GM18867 (cell line): ENCODE results near the gene MSL2.
"Not testable (repeated sequence)": the region's sequence is repeated elsewhere in the genome, so short reads cannot be mapped to it uniquely, and the experiment has no call there.

Experiments used
- ATAC-seq: cut with Tn5 transposase; IDR thresholded peaks from one replicate; pipeline ENCODE4 v1.9.1; 2021; ENCODE audit warnings: mild to moderate bottlenecking, moderate library complexity; ENCODE audit not compliant: unreplicated experiment

MSL2 gene

DNA sequence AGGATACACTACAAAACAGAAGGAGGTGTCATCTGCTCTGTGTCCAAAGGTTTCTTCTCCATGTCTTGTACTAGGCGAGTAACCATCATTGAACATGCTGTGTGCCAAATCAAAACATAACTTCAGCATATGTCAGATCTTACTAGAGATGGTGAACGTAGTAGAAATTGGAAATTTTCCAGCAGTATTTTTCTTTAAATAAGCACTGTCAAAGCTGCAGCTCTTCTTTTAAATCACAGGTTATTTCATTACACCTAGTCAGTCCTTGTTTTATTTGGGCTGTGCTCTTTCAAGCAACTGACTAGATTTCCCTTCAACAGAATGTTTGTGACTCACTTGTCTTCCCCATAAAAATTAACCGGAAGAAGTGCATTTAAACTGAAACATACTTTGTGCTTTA lies 46.5 kb downstream of the MSL2 start:
- no peak for ATAC-seq

DNA sequence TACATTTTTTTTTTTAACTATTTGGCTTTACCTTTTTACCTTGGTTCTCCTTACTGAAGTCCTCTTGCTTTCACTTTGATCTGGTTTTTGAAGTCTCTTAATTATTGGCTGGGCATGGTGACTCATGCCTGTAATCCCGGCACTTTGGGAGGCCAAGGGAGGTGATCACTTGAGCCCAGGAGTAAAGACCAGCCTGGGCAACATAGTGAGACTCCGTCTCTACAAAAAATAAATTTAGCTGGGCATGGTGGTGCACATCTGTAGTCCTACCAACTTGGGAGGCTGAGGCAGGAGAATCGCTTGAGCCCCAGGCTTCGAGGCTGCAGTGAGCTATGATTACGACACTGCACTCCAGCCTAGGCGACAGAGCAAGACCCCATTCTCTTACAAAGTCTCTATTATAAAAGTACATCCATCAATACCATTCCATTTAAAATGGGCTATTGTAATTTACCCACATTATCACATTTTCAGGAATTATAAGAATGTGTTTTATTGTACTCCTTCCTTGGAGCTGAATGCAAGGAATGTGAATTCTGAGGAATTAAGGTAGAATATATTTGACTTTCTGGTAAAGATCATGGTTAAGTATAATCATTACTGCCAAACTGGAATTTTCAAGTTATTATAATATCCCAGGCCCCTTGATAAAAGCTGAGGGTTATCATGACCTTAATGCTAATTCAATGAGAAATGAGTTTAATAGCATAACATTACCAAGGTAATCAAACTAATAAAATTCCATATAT lies 49.0 kb downstream of the MSL2 start:
- ATAC-seq, result no peak

DNA sequence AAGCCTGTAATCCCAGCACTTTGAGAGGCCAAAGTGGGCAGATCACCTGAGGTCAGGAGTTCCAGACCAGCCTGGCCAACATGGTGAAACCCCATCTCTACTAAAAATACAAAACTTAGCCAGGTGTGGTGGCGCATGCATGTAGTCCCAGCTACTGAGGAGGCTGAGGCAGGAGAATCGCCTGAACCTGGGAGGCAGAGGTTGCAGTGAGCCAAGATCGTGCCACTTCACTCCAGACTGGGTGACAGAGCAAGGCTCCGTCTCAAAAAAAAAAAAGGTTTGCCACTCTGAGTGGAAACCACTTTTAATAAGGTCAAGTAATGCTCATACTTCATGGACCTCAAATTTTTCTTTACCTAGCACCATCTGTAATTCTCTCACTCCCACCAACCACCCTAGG lies 51.7 kb downstream of the MSL2 start:
- not testable (repeated sequence) for ATAC-seq

DNA sequence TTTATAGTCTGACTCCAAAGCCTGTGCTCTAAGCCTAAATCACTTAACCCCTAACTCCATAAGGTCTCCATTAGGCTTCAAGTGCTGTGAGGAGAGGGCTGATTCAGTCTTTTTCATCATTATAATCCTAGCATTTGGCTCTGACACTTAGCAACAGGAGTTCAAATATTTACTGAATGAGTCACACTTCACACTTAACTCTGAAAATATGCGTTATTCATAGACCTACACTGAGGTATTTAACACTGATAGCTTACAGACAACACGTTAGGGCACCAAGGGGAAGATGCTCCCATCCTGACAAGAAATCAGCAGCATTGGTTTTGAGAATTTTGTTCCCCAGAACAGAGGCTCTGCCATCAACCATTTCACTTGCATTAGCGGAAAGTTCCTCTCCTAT lies 53.5 kb downstream of the MSL2 start:
- ATAC-seq, result no peak

DNA sequence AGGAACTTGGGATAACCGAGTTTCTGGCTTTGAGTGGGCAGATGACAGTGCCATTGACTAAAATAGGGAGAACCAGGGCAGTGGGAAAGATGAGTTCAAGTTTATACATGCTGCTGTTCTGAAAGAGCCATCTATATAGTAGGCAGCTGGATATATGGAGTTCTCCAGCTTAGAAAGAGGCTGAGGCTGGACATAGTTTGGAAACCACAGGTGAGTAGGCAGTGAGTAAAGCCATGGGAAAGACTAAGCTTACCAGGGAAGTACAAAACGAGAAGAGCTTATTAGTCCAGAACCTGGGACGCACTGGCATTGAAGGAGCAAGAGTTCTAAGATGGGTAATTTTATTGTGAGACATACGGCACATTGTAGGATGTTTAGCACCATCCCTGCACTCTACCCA lies 54.2 kb downstream of the MSL2 start:
- ATAC-seq, result no peak

DNA sequence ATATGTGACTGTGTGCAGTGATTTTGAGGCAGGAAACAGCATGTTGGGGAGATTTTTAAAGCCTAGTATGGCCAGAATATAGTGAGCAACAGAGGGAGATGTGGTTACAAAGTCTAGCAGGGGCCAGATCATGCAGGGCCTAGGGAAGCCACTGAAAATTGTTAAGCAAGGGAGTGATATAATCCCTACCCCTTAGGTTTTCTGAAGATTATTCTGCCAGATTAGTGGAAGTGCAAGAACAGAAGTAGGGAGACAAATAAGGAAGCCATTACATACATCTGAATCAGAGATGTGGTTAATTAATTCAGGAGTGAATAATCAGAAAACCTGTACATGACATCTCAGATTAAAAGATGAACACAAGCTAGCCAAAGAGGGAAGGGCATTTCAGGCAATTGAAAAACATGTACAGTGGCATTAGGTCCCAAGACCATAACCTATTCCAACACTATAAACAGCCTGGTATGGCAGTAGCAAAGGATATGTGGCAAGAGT lies 54.8 kb downstream of the MSL2 start:
- no peak for ATAC-seq

DNA sequence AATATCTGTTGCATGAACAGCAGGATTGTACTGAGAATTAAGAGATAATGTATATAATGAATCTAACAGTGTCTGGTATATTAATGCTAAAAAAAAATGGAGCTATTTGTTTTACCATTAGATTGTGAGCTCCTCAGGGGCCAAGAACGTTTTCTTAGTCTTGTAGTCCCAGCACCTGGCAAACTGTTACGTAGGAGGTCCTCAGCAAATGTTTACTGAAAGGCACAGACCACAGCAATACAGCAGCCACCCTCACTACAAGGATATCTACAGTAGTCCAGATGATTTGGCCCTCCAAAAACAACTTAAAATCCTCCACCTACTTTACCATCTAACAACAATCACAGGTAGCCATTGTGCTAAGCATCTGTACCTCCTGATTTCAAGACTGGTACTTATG lies 59.7 kb downstream of the MSL2 start:
- ATAC-seq, result no peak

DNA sequence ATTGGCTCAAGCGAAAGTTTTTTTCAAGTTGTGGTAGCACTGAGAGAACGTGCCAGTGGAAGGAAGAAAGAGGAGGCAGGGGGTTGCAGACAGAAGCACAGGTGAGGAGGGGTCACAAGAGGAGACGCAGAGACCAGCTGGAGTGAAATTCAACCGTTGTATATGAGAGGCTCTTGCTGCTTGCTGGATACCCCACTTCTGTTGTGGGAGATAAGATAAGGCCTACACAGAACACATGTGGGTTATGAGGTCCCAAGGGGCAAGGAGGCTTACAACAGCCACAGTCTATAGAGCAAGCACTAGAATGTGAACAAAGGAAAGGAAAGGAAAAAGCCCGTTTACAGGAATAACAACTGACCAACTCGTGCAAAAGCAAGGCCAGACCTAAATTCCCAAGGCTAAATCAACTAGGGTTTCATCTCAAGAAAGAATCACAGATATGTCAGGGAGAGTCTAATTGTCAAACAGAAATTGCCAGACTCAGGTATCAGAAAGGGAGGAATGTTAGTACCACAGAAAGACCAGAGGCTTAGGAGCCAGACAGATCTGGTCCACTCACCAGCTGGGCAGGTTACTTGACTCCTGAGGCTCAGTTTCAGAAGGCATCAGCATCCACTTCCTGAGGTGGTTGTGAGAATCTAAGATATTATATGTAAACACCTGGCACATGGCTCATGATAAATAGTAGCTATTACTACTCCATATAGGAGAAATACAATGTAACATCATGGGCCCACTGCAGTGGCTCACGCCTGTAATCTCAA lies 60.9 kb downstream of the MSL2 start:
- ATAC-seq, result peak; percentile 45

DNA sequence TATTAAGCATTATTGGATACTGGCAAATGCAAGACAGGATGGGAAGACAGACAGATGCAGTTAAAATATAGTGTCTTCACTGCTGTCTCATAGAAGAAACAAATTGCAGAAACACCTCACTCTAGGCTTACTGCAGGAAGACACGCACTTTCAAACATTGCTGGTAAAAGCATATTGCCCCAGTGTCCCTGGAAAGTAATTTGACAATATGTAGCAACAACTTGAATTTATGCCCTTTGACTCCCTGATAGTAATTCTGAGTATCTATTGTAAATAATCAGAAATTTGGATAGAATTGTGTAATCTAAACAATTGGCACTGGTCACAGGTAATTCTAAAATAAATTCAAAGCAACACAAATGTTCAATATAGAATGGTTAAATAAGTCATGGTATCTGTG lies 62.0 kb downstream of the MSL2 start:
- no peak for ATAC-seq

DNA sequence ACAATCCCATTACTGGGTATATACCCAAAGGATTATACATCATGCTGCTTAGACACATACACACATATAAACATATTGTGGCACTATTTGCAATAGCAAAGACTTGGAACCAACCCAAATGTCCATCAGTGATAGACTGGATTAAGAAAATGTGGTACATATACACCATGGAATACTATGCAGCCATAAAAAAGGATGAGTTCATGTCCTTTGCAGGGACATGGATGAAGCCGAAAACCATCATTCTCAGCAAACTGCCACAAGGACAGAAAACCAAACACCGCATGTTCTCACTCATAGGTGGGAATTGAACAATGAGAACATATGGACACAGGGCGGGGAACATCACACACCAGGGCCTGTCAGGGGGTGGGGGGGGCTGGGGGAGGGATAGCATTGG lies 64.5 kb downstream of the MSL2 start:
- not testable (repeated sequence) for ATAC-seq

DNA sequence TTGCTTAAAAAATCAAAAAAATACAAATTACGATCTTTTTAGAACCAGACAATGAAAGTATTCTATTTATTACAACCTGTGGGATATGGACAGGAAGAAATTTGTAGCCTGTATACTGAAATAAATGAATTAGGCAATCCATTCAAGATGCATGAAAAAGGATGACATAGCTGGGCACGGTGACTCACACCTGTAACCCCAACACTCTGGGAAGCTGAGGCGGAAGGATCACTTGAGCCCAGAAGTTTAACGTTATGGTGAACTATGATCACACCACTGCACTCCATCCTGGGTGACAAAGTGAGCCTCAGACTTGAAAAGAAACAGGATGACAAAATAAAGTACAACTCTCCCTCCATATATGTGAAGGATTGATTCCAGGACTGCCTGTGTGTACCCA lies 74.1 kb downstream of the MSL2 start:
- ATAC-seq, result no peak

DNA sequence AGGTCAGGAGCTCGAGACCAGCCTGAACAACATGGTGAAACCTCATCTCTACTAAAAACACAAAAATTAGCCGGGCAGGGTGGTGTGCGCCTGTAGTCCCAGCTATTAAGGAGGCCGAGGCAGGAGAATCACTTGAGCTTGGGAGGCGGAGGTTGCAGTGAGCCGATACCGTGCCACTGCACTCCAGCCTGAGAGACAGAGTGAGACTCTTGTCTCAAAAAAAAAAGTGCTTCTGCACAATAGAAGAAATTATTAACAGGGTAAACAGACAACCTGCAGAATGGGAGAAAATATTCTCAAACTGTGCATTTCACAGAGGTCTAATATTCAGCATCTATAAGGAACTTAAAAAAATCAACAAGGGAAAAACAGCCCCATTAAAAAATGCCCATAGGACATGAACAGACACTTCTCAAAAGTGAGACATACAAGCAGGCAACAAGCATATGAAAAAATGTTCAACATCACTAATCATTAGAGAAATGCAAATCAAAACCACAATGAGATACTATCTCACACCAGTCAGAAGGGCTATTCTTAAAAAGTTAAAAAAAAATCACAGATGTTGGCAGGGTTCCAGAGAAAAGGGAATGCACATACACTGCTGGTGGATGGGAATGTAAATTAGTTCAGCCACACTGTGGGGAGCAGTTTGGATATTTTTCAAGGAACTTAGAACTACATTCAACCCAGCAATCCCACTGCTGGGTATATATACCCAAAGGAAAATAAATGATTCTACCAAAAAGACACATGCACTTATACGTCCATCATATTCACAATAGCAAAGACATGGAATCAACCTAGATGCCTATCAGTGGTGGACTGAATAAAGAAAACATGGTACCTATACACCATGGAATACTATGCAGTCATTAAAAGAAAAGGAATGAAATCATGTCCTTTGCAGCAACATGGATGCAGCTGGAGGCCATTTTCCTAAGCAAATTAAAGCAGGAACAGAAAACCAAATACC lies 75.5 kb downstream of the MSL2 start:
- peak; percentile 81 for ATAC-seq

DNA sequence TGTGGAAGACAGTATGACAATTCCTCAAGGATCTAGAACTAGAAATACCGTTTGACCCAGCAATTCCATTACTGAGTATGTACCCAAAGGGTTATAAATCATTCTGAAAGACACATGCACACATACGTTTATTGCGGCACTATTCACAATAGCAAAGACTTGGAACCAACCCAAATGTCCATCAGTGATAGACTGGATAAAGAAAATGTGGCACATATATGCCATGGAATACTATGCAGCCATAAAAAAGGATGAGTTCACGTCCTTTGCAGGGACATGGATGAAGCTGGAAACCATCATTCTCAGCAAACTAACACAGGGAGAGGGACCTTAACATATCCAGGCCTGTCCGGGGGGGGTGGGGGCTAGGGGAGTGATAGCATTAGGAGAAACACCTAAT lies 76.4 kb downstream of the MSL2 start:
- ATAC-seq, result not testable (repeated sequence)

DNA sequence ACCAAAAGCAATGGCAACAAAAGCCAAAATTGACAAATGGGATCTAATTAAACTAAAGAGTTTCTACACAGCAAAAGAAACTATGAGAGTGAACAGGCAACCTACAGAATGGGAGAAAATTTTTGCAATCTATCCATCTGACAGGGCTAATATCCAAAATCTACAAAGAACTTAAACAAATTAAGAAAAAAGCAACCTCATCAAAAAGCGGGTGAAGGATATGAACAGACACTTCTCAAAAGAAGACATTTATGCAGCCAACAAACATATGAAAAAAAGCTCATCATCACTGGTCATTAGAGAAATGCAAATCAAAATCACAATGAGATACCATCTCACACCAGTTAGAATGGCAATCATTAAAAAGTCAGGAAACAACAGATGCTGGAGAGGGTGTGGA lies 76.8 kb downstream of the MSL2 start:
- not testable (repeated sequence) for ATAC-seq

DNA sequence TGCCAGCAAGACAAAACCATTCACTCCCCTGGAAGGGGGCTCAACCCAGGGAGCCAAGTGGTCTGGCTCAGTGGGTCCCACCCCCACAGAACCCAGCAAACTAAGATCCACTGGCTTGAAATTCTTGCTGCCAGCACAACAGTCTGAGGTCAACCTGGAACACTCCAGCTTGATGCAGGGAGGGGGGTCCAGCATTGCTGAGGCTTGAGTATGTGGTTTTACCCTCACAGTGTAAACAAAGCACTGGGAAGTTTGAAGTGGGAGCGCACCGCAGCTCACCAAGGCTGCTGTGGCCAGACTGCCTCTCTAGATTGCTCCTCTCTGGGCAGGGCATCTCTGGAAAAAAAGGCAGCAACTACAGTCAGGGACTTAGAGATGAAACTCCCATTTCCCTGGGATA lies 81.7 kb downstream of the MSL2 start:
- no peak for ATAC-seq

DNA sequence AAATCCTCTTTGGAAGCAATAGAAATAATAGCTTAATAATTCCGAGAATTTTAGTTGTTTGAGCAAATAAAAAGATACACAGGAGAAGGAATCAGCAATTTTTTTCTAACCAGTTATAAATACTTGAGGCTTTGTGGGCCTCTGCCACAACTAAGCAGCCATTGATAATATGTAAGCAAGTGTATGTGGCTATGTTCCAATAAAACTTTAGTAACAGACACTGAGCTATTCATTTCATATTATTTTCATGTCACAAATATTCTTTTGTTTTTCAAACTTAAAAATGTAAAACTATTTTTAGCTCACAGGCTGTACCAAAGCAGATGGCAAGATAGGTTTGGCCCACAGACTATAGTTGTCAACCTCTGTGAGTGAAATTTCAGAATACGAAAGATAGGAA lies 85.7 kb downstream of the MSL2 start:
- ATAC-seq, result no peak

DNA sequence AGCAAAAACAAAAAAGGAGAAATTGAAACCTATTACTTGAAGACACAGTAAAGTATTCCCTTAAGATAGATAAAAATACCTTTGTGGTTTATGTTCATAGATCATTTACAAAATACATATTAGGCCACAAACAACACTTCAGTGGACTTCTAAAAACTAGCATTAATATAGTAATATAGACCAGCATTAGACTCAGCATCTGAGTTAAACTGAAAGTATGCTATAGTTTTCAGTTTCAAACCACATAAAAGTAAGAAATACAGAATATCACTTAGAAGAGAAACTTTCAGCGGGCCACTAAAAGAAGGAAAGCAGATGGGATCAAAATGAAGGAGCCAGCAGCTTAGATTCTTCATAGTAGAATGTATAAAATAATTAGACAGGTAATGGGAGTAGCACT lies 86.6 kb downstream of the MSL2 start:
- ATAC-seq, result peak; percentile 95

DNA sequence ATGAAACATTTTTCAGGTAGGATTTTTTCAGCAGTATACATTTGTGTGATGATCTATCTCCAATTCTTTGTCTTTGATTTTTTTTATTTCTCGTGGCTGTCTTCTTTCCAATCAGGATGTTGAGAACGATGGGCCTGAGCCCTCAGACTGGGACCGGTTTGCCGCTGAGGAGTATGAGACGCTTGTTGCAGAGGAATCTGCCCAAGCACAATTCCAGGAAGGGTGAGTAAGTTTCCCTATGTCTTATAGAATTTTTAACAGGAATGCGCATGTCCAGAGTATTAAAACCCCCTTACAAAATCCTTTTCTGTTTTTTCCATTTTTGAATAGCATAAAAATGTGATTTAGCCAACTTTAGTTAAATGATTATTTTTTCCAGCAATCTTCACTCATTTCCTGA lies 90.0 kb downstream of the MSL2 start:
- no peak for ATAC-seq

DNA sequence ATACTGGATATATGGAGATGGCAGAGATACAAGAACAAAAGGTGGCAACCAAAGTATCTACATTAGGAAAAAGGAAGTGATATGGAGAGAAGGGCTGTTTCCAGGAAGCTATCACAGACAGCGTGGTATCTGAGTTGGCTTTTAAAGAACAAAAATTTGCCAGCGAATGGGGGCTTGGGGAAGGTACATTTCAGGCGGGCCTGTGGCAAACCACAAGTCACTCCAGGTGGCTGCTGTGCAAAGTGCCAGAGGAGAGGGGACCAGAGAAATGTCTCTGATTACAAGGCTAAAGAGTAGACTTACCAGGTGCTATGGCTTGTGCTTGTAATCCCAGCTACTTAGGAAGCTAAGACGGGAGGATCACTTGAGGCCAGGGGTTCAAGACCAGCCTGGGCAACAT lies 91.1 kb downstream of the MSL2 start:
- ATAC-seq, result no peak
